RWPE1 (cell line): ENCODE results near the gene EML3.
"Not testable (repeated sequence)": the region's sequence is repeated elsewhere in the genome, so short reads cannot be mapped to it uniquely, and the experiment has no call there.

Source experiments
- CTCF ChIA-PET: fragments of 350-600 bp; sonication (Branson Sonifier 250); formaldehyde crosslinking; extraction: SDS; loops from one replicate; lab custom pipeline; 2021; lab: Yijun Ruan, JAX
- POLR2A ChIA-PET: fragments of 400-600 bp; formaldehyde crosslinking; extraction: SDS; loops from one replicate; lab custom pipeline; 2020; ENCODE audit warnings: antibody characterized with exemption; ENCODE audit not compliant: low non-redundant PET; lab: Yijun Ruan, JAX
- DNase-seq: peaks from one replicate; pipeline ENCODE4 v3.0.0; 2012; ENCODE audit warnings: low spot score
- H3K27ac ChIP-seq: fragments of 450-650 bp; 2 replicates; pipeline ENCODE4 v1.5.1; 2017
- TF ChIP-seq, protein P1 (sequence below): fragments of 450-650 bp; conservative IDR thresholded peaks from 2 replicates; pipeline ENCODE4 v1.5.1; 2017; ENCODE audit warnings: low read depth, mild to moderate bottlenecking

The EML3 gene, protein sequence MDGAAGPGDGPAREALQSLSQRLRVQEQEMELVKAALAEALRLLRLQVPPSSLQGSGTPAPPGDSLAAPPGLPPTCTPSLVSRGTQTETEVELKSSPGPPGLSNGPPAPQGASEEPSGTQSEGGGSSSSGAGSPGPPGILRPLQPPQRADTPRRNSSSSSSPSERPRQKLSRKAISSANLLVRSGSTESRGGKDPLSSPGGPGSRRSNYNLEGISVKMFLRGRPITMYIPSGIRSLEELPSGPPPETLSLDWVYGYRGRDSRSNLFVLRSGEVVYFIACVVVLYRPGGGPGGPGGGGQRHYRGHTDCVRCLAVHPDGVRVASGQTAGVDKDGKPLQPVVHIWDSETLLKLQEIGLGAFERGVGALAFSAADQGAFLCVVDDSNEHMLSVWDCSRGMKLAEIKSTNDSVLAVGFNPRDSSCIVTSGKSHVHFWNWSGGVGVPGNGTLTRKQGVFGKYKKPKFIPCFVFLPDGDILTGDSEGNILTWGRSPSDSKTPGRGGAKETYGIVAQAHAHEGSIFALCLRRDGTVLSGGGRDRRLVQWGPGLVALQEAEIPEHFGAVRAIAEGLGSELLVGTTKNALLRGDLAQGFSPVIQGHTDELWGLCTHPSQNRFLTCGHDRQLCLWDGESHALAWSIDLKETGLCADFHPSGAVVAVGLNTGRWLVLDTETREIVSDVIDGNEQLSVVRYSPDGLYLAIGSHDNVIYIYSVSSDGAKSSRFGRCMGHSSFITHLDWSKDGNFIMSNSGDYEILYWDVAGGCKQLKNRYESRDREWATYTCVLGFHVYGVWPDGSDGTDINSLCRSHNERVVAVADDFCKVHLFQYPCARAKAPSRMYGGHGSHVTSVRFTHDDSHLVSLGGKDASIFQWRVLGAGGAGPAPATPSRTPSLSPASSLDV

DNA sequence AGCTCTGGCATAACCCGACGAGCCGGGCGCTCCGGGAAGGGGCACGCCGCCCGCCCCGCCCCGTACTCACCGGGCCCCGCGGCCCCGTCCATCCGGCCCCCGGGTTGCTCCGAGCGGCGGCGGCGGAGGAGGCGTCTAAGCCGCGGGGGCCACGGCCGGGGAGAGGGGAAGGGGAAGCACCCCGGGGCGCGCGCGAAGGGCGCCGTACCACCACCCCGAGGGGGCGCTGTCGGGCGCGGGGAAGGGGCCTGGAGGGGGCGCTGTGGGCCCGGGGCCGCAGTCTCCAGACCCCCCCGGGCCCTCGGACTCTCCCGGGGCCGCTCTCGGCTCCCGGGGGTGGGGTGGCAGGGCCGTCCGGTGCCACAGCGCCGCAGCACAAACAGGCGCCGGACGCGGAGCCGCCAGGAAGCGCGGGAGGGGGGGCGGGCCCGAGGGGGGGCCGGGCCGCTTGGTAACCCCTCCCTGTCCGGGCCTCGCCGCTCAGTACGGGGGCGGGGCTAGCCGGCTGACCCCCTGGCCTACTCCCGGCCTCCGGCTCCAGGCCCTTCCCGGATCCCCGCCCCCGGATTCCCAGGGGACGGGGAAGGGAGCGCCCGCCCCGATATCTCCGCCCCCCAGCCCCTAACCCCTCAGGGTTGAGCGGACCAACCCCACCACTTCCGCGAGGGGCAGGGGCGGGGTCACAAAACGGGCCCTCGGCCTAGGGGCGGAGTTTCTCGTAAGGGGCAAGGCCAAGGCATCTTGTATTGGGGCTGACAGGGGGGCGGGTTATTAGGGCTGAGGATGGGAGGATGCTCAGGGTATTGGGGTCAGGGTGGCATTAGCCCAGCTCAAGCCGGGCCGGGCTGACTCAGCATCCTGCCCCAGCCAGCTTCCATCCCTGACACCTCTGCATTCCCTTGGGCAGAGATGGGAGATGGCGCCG is at the start of gene EML3, which contains the start of gene ROM1:
Gene EML3 (minus strand): TSS at position 410 of the 925 bp plus-strand sequence. CDS start 318 bp downstream, at position 92.
Gene ROM1 (plus strand): TSS at position 892 of the 925 bp plus-strand sequence. CDS start 25 bp downstream, at position 917.
- TF ChIP-seq, protein P1, sequence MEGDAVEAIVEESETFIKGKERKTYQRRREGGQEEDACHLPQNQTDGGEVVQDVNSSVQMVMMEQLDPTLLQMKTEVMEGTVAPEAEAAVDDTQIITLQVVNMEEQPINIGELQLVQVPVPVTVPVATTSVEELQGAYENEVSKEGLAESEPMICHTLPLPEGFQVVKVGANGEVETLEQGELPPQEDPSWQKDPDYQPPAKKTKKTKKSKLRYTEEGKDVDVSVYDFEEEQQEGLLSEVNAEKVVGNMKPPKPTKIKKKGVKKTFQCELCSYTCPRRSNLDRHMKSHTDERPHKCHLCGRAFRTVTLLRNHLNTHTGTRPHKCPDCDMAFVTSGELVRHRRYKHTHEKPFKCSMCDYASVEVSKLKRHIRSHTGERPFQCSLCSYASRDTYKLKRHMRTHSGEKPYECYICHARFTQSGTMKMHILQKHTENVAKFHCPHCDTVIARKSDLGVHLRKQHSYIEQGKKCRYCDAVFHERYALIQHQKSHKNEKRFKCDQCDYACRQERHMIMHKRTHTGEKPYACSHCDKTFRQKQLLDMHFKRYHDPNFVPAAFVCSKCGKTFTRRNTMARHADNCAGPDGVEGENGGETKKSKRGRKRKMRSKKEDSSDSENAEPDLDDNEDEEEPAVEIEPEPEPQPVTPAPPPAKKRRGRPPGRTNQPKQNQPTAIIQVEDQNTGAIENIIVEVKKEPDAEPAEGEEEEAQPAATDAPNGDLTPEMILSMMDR, result peak; percentile 86
- CTCF ChIA-PET, result interaction anchor here (0.7 to 1.3 kb wide), 7 partner anchors 10 to 1835 kb away, joined by 3 to 7 read pairs (median 3); partner anchors contain the start of gene B3GAT3
- peak within 1 kb of the TSS; percentile 98 for H3K27ac ChIP-seq
- POLR2A ChIA-PET, result interaction anchor here (0.6 to 1.1 kb wide), 4 partner anchors 9 to 53 kb away, joined by 3 to 4 read pairs (median 4); partner anchors contain the start of genes B3GAT3, CSKMT, INTS5 and TUT1
- DNase-seq, result peak; percentile 88

DNA sequence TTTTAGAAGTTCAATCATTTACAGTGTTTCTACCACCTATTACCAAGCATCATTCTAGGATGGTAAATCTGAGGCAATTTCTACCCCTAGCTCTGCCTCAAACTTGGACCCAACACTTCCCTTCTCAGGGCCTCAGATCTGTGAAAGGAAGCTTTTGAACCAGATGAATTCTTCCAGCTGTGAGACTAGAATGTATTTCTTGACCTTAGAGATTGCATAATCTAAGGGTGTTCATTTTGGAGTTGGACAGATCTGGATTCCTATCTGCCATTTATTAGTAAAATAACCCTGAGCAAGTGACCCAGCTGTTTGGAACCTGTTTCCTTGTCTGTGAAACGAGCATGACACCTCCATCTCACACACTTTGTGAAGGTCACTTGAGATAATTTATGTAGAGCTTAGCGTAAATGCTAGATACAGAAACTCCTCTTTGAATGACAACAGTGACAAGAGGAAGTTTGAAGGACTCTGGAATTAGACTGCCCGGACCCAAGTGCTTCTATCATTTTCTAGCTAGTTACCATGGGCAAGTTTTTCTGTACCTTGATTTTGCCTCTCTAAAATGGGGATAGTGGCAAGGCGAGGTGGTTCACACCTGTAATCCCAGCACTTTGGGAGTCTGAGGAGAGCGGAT is 44.3 kb upstream of the EML3 start:
- CTCF ChIA-PET, result no interaction called here
- TF ChIP-seq, protein P1, result no peak
- DNase-seq, result no peak
- POLR2A ChIA-PET, result interaction anchor here (0.6 to 1.4 kb wide), 2 partner anchors 8 to 65 kb away, joined by 3 to 4 read pairs; partner anchors contain the start of genes C11orf98 and CSKMT
- H3K27ac ChIP-seq, result no peak overlapping the region

DNA sequence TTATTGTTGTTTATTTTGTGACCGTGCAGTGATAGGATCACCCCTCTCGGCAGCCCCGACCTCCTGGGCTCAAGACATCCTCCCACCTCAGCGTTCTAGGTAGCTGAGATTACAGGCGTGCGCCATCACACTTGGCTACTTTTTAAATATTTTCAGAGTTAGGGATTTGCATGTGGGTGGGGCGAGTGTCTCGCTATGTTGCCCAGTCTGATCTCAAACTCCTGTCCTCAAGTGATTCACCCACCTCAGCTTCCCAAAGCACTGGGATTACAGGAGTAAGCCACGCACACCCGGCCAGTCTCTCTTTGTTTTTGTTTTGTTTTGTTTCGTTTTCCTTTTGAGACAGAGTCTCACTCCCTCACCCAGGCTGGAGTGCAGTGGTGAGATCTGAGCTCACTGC is 41.7 kb upstream of the EML3 start:
- no peak for DNase-seq
- ChIA-PET CTCF (interaction anchor here (1.0 kb wide), 1 partner anchor 10 kb away, joined by 5 read pairs; the partner anchor contains the start of genes C11orf98 and CSKMT), POLR2A (interaction anchor here (0.6 to 2.4 kb wide), 3 partner anchors 11 to 73 kb away, joined by 4 to 16 read pairs (median 4); partner anchors contain the start of genes C11orf98 and CSKMT)
- TF ChIP-seq, protein P1, result no peak
- peak overlapping the region; percentile 91 for H3K27ac ChIP-seq

DNA sequence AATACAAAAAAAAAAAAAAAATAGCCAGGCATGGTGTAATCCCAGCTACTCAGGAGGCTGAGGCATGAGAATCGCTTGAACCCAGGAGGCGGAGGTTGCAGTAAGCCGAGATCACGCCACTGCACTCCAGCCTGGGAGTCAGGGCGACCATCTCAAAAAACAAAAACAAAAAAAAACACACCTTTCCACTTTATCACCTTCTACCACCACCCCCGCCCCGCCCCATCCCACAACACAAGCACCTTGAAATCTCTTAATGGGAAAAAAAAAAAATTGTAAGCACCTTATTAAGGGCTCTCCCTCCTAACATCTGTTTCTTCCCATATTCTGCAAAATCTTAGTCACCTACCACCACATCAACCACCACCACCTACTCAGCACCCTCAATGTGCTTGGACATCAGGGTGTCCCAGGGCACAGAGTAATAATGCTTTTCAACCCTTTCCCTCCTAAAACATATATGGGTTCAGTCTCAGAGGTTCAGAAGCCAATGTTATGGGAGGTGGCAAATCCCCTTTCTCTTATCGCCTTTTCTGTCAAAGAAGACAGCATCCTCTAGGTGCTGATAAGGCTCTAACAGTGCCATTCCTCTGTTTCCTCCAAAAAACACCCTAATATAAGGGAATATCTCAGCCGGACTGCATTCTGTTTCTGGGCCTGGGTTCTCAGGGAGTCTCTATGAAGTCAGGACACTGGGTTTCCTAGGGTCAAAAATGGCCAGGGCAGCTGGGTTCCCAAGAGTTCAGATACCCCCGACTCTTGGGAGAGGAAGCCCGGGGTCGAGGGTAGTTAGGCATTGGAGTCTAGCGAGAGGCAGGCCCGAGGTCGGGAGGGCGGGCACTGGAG is 39.8 kb upstream of the EML3 start:
- peak overlapping the region; percentile 91 for H3K27ac ChIP-seq
- TF ChIP-seq, protein P1, result no peak
- CTCF ChIA-PET, result interaction anchor here (0.7 kb wide), 1 partner anchor 12 kb away, joined by 3 read pairs; no protein-coding TSS in a partner anchor
- POLR2A ChIA-PET, result interaction anchor here (0.9 to 1.4 kb wide), 3 partner anchors 8 to 61 kb away, joined by 3 to 15 read pairs (median 5); partner anchors contain the start of genes C11orf98, CSKMT and TUT1
- DNase-seq, result no peak

DNA sequence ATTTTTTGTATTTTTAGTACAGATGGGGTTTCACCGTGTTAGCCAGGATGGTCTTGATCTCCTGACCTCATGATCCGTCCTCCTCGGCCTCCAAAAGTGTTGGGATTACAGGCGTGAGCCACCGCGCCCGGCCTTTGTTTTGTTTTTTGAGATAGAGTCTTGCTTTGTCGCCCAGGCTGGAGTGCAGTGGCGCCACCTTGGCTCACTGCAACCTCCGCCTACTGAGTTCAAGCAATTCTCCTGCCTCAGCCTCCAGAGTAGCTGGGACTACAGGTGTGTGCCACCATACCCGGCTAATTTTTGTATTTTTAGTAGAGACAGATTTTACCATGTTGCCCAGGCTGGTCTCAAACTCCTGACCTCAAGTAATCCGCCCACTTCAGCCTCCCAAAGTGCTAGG is 37.7 kb upstream of the EML3 start:
- POLR2A ChIA-PET, CTCF ChIA-PET, DNase-seq: not testable (repeated sequence)
- H3K27ac ChIP-seq, result peak overlapping the region; percentile 87
